ENCODE measurements around the gene PHF21B.

DNA sequence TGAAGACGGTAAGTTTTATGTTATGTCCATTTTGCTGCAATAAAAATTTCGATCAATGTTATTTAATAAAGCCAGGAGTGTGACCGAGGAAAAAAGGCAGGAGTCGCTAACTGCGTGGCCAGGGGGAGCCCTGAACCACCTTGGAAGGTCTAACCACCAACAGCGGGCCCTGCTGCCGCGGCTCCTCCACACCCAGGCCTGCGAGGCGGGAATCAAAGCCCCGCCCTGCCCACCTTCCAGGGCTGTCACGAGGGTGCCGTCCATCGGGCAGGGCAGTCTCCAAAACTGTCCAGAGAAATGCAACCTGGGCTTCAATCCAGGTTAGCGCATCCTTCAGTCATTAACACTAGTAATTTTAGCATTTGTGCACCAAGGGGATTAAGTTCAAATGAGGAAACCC, 19.0 kb downstream of the PHF21B start:
- TF ChIP-seq CTCF (conservative IDR thresholded peaks at IDR 0.05 in 1 of 2, IDR thresholded peaks at IDR 0.05 in 1 of 2; ENCODE audit: extremely low read depth in 1 of 2, insufficient read depth in 1 of 2, low read depth in 1 of 2, low read length in 2 of 2), result no peak
- no peak for TF ChIP-seq EZH2 (IDR thresholded peaks at IDR 0.05; ENCODE audit: borderline replicate concordance, low read length)
